Lower lobe of right lung (tissue), 2 donors: ENCODE data around the gene GRIK1. TPM values are rescaled to one million over a fixed set of nuclear protein-coding genes. Genes with fewer than 3 reads are reported as not detected.

Experiments used
- ATAC-seq, 2 donors: fragments of 200-7000 bp; cut with Tn5 transposase; one replicate each; pipeline ENCODE4 v1.9.1; 2020 to 2022; ENCODE audit warnings: mild to moderate bottlenecking in 2 of 2, moderate library complexity in 2 of 2
- DNase-seq: peaks from one replicate; pipeline ENCODE4 v3.0.0-alpha.2; 2020
- H3K27ac ChIP-seq: fragments of 200-600 bp; one replicate; pipeline ENCODE4 v1.8.0; 2022
- H3K27me3 ChIP-seq: fragments of 200-600 bp; one replicate; pipeline ENCODE4 v1.8.0; 2022; ENCODE audit warnings: low read depth
- H3K36me3 ChIP-seq: fragments of 200-600 bp; one replicate; pipeline ENCODE4 v1.8.0; 2022; ENCODE audit warnings: mild to moderate bottlenecking
- H3K4me1 ChIP-seq: fragments of 200-600 bp; one replicate; pipeline ENCODE4 v1.8.0; 2022
- H3K4me3 ChIP-seq: fragments of 200-600 bp; one replicate; pipeline ENCODE4 v1.8.0; 2022; ENCODE audit warnings: mild to moderate bottlenecking
- H3K9me3 ChIP-seq: fragments of 200-600 bp; one replicate; pipeline ENCODE4 v1.8.0; 2022
- CTCF ChIP-seq: fragments of 200-600 bp; IDR thresholded peaks from one replicate; pipeline ENCODE4 v1.8.0; 2022; ENCODE audit warnings: antibody characterized with exemption, mild to moderate bottlenecking
- intact Hi-C: fragments of 100-400 bp; cut with DNase I; formaldehyde crosslinking; loops from one replicate; pipeline ENCODE4 v1.11.0; 2022
- total RNA-seq: library from RNA; stranded (reverse); fragmentation: NEBNext Ultra II Directional; extraction: Animal tissue kit (Norgen Biotek cat#: 25700); gene quantifications from one replicate; pipeline ENCODE4 v1.2.1, GENCODE V29; 2021
- donor health status: DM: no; HTN: yes; CAD: no; lungs with severe emphysema.

Gene GRIK1
- total RNA-seq, 1 donor from 2014 or later, result not detected

- H3K9me3 ChIP-seq, result no peaks in the 10 kb centered on the region
- H3K27ac ChIP-seq, result no peak overlapping the region
- H3K4me1 ChIP-seq, result no peaks in the 10 kb centered on the region
- no peak overlapping the region for H3K4me3 ChIP-seq
- DNase-seq (no peak), ATAC-seq (no peak)
- no peaks in the 10 kb centered on the region for H3K36me3 ChIP-seq
- intact Hi-C loops, result no loop called here
- no peak for TF ChIP-seq CTCF
- no peaks in the 10 kb centered on the region for H3K27me3 ChIP-seq
Measured at GRCh38 chr21:29625990-29626389, 313.8 kb downstream of the GRIK1 start.

- intact Hi-C loops, result no loop called here
- no peaks in the 10 kb centered on the region for H3K36me3 ChIP-seq
- H3K4me3 ChIP-seq, result no peak overlapping the region
- no peak for TF ChIP-seq CTCF
- no peak overlapping the region for H3K27ac ChIP-seq
- H3K4me1 ChIP-seq, result no peaks in the 10 kb centered on the region
- H3K9me3 ChIP-seq, result no peaks in the 10 kb centered on the region
- ATAC-seq (no peak), DNase-seq (no peak)
- no peaks in the 10 kb centered on the region for H3K27me3 ChIP-seq
Measured at GRCh38 chr21:29624776-29625175, 315.0 kb downstream of the GRIK1 start.

- Histone ChIP-seq H3K9me3 (no peaks in the 10 kb centered on the region), H3K4me3 (no peak overlapping the region), H3K27ac (no peak overlapping the region), H3K27me3 (no peaks in the 10 kb centered on the region), H3K36me3 (no peaks in the 10 kb centered on the region), H3K4me1 (no peaks in the 10 kb centered on the region)
- no peak for TF ChIP-seq CTCF
- DNase-seq (no peak), ATAC-seq (no peak)
- intact Hi-C loops, result no loop called here
Measured at GRCh38 chr21:29621525-29621924, 318.3 kb downstream of the GRIK1 start.

- Histone ChIP-seq H3K4me1 (no peaks in the 10 kb centered on the region), H3K36me3 (no peaks in the 10 kb centered on the region), H3K4me3 (no peak overlapping the region), H3K27ac (no peak overlapping the region), H3K9me3 (no peaks in the 10 kb centered on the region), H3K27me3 (no peaks in the 10 kb centered on the region)
- no peak for TF ChIP-seq CTCF
- DNase-seq, result no peak
- ATAC-seq, result no peak
- intact Hi-C loops, result no loop called here
Measured at GRCh38 chr21:29616209-29616751, 323.5 kb downstream of the GRIK1 start.

- Histone ChIP-seq H3K9me3 (no peaks in the 10 kb centered on the region), H3K36me3 (no peaks in the 10 kb centered on the region), H3K27ac (no peak overlapping the region), H3K4me3 (no peak overlapping the region), H3K27me3 (no peaks in the 10 kb centered on the region), H3K4me1 (no peaks in the 10 kb centered on the region)
- TF ChIP-seq CTCF, result no peak
- ATAC-seq (no peak), DNase-seq (no peak)
- intact Hi-C loops, result no loop called here
Measured at GRCh38 chr21:29613877-29614276, 325.9 kb downstream of the GRIK1 start.

GRCh38 chr21:29613021-29613420 is 326.8 kb downstream of the GRIK1 start:
- no peak for TF ChIP-seq CTCF
- no peaks in the 10 kb centered on the region for H3K36me3 ChIP-seq
- no peaks in the 10 kb centered on the region for H3K27me3 ChIP-seq
- no peaks in the 10 kb centered on the region for H3K9me3 ChIP-seq
- no peak overlapping the region for H3K4me3 ChIP-seq
- no peak for ATAC-seq
- DNase-seq, result no peak
- no peaks in the 10 kb centered on the region for H3K4me1 ChIP-seq
- H3K27ac ChIP-seq, result no peak overlapping the region
- intact Hi-C loops, result no loop called here
